ENCODE data around the gene NSG1. TPM values are rescaled to one million over a fixed set of nuclear protein-coding genes. Genes with fewer than 3 reads are reported as not detected.
"Not testable (repeated sequence)": the region's sequence is repeated elsewhere in the genome, so short reads cannot be mapped to it uniquely, and the experiment has no call there.

The NSG1 gene
- total RNA-seq, 2 donors from 2014 or later = 14.4 to 19.6 TPM

DNA sequence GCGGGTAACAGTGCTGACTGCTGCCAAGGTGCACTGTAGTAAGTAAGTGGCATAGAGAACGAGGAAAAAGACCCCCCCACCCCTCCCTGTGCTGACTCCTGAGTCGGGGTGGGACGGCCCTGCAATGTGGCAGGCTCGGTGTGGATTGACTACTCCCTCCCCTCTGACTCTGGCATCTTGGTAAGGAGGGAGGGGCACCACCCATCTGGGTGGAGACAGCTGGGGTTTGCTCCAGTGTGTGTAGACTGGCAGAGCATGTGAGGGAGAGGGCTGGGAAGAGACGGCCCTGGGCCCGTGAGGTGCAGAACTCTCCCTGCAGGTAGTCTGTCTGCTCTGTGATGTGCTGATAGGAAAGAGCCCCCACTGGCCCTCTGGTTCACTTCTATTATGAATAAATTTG is 31.0 kb downstream of the NSG1 start:
- Histone ChIP-seq H3K36me3 (peaks cover 37% of the 10 kb centered on the region), H3K4me1 (no peaks in the 10 kb centered on the region), H3K27me3 (no peaks in the 10 kb centered on the region), H3K27ac (no peak overlapping the region), H3K9me3 (no peaks in the 10 kb centered on the region), H3K4me3 (no peak overlapping the region)
- DNase-seq (ENCODE audit: low spot score) = no peak
- TF ChIP-seq, protein P1, sequence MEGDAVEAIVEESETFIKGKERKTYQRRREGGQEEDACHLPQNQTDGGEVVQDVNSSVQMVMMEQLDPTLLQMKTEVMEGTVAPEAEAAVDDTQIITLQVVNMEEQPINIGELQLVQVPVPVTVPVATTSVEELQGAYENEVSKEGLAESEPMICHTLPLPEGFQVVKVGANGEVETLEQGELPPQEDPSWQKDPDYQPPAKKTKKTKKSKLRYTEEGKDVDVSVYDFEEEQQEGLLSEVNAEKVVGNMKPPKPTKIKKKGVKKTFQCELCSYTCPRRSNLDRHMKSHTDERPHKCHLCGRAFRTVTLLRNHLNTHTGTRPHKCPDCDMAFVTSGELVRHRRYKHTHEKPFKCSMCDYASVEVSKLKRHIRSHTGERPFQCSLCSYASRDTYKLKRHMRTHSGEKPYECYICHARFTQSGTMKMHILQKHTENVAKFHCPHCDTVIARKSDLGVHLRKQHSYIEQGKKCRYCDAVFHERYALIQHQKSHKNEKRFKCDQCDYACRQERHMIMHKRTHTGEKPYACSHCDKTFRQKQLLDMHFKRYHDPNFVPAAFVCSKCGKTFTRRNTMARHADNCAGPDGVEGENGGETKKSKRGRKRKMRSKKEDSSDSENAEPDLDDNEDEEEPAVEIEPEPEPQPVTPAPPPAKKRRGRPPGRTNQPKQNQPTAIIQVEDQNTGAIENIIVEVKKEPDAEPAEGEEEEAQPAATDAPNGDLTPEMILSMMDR (IDR thresholded peaks at IDR 0.05) = no peak

DNA sequence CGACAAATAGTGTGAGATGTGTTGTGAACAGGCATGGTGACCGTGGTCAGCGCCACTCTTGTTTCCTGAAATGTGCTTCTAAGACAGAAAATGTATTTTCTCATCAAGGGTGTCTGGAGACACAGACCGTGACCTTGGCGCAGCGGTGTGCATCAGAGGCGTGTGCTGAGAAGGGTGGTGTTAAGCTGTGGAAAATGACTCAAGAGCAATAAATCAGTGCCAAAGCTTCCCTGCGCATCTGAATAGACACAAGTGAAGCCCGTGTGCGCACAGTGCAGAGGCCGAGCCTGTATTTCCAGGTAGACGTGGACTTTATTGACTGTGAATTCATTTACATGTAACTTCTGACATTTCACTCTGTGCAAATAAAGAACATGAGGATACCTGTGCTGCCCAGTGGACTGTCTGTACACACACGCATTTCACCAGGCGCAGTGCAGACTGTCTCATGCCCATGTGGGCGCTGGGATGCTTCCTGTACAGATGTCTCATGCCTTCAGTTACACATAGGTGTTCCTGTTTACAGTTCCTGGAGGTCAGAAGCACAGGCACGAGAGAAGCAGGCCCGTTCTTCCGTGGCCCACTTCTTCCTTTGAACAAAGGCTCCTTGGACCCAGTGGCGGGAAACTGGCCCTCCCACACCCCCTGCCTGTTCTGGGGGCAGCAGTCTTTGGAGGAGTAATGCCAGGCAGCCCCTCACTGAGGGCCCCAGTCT is 31.9 kb downstream of the NSG1 start:
- DNase-seq (ENCODE audit: low spot score) = no peak
- Histone ChIP-seq H3K36me3 (peaks cover 46% of the 10 kb centered on the region), H3K4me3 (no peak overlapping the region)

DNA sequence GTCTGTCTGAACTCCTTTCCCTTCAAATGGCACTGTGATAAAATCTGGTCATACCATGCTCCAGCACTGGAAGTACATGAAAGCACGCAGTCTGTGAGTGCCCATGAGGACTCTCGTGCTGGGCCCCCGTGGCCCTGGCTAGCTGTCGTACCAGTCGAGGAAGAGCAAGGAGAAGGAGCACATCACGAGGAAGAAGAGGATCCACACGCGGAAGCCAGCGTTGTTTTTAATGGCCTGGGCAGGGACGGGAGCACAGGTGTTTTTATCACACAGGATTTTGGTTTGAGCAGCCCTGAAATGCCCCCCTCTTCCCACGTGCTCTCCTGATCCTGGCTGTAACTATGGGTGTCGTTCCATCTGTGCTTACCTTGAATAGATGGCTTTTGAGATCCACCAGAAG is 33.0 kb downstream of the NSG1 start:
- Histone ChIP-seq H3K36me3 (peaks cover 50% of the 10 kb centered on the region), H3K4me1 (no peaks in the 10 kb centered on the region), H3K27ac (no peak overlapping the region), H3K4me3 (no peak overlapping the region), H3K9me3 (no peaks in the 10 kb centered on the region), H3K27me3 (no peaks in the 10 kb centered on the region)
- DNase-seq (ENCODE audit: low spot score) = no peak
- TF ChIP-seq, protein P1 (IDR thresholded peaks at IDR 0.05) = no peak

More for the DNA sequence above, 31.9 kb downstream of the NSG1 start:
- no peaks in the 10 kb centered on the region for H3K4me1 ChIP-seq
- H3K9me3 ChIP-seq = no peaks in the 10 kb centered on the region
- no peaks in the 10 kb centered on the region for H3K27me3 ChIP-seq
- H3K27ac ChIP-seq = no peak overlapping the region
- TF ChIP-seq, protein P1 (IDR thresholded peaks at IDR 0.05) = no peak

DNA sequence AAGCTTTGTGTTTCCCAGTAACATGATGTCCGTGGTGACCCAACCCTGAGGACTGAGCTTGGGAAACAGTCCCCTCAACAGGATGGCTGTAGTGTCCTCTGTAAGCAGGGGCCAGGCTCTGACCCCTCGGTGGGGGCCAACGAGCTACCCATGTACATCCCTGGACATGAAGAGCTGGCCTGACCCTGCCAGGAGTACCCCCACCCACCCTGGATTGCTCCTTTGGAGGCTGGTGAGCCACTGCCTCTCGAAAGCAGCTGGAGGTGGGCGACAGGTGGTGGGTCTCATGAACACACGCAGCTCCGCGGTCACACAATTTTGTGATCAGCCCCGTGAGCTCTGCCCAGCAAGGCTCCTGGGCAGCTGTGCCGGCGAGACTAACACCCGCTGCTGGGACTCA is 33.5 kb downstream of the NSG1 start:
- Histone ChIP-seq H3K27me3 (no peaks in the 10 kb centered on the region), H3K9me3 (no peaks in the 10 kb centered on the region), H3K4me1 (no peaks in the 10 kb centered on the region), H3K36me3 (peaks cover 50% of the 10 kb centered on the region), H3K4me3 (no peak overlapping the region), H3K27ac (no peak overlapping the region)
- TF ChIP-seq, protein P1 (IDR thresholded peaks at IDR 0.05) = no peak
- no peak for DNase-seq (ENCODE audit: low spot score)

DNA sequence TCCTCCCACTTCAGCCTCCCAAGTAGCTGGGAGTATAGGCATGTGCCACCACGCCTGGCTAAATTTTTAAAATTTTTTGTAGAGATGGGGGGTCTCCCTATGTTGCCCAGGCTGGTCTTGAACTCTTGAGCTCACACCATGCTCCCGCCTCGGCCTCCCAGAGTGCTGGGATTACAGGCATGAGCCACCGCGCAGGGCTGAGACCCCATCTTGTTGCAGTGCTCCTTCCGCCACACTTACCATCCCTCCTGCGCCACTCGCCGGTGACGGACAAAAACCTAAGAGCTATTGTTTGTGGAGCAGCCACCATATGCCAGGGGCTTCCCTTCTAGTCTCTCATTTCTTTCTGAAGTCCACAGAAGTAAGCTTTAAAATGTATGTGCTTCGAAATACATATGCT is 34.5 kb downstream of the NSG1 start:
- H3K36me3 ChIP-seq = peaks cover 50% of the 10 kb centered on the region
- TF ChIP-seq, protein P1 (IDR thresholded peaks at IDR 0.05) = no peak
- no peak for DNase-seq (ENCODE audit: low spot score)

DNA sequence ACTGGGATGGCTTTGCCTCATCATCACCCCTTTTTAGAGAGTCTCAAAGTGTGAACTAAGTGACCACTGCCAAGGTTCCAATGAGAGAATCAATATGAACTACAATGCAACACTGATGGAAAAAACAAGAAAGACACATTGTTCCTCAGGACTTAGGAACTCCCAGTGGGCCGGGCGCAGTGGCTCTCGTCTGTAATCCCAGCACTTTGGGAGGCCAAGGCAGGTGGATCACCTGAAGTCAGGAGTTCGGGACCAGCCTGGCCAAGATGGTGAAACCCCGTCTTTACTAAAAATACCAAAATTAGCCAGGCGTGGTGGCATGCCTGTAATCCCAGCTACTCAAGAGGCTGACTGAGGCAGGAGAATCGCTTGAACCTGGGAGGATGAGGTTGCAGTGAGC is 35.2 kb downstream of the NSG1 start:
- not testable (repeated sequence) for H3K27ac ChIP-seq, H3K27me3 ChIP-seq, H3K9me3 ChIP-seq, H3K4me3 ChIP-seq, H3K4me1 ChIP-seq
- peaks cover 50% of the 10 kb centered on the region for H3K36me3 ChIP-seq
- peak; percentile 32 for DNase-seq (ENCODE audit: low spot score)

More for the DNA sequence above, 34.5 kb downstream of the NSG1 start:
- Histone ChIP-seq H3K9me3 (no peaks in the 10 kb centered on the region), H3K4me1 (no peaks in the 10 kb centered on the region), H3K27me3 (no peaks in the 10 kb centered on the region), H3K27ac (no peak overlapping the region), H3K4me3 (no peak overlapping the region)

All from right atrium auricular region (tissue), 2 donors.